ENCODE measurements around the gene GP5. TPM values are rescaled to one million over a fixed set of nuclear protein-coding genes. Genes with fewer than 3 reads are reported as not detected.

The GP5 gene
- total RNA-seq, 2 donors from 2014 or later, result not detected

- DNase-seq (ENCODE audit: low spot score), result no peak
- Histone ChIP-seq H3K9me3 (no peaks in the 10 kb centered on the region), H3K4me3 (no peak overlapping the region), H3K27me3 (replicated peaks; ENCODE audit: insufficient read depth) (no peaks in the 10 kb centered on the region), H3K4me1 (replicated peaks) (no peaks in the 10 kb centered on the region), H3K27ac (no peak overlapping the region), H3K36me3 (no peaks in the 10 kb centered on the region)
- intact Hi-C loops (cut with DNase I), result no loop called here
- no peak for TF ChIP-seq POLR2AphosphoS5 (IDR thresholded peaks at IDR 0.05)
- TF ChIP-seq POLR2A (IDR thresholded peaks at IDR 0.05), result no peak
- TF ChIP-seq CTCF (IDR thresholded peaks at IDR 0.05), result no peak
- 78% methylated on average over 12 of the region's 12 CpGs for WGBS
Measured at GRCh38 chr3:194384569-194385001, 14.5 kb downstream of the GP5 start.

- TF ChIP-seq POLR2AphosphoS5 (IDR thresholded peaks at IDR 0.05) (no peak), CTCF (IDR thresholded peaks at IDR 0.05) (no peak), POLR2A (IDR thresholded peaks at IDR 0.05) (no peak)
- Histone ChIP-seq H3K36me3 (no peaks in the 10 kb centered on the region), H3K4me1 (replicated peaks) (no peaks in the 10 kb centered on the region), H3K27ac (no peak overlapping the region), H3K4me3 (no peak overlapping the region), H3K9me3 (no peaks in the 10 kb centered on the region), H3K27me3 (replicated peaks; ENCODE audit: insufficient read depth) (no peaks in the 10 kb centered on the region)
- intact Hi-C loops (cut with DNase I), result no loop called here
- WGBS, result 71% methylated on average over 6 of the region's 6 CpGs
- no peak for DNase-seq (ENCODE audit: low spot score)
Measured at GRCh38 chr3:194384156-194384555, 14.9 kb downstream of the GP5 start.

GRCh38 chr3:194383276-194383940 is 15.7 kb downstream of the GP5 start:
- Histone ChIP-seq H3K27ac (no peak overlapping the region), H3K9me3 (no peaks in the 10 kb centered on the region), H3K36me3 (no peaks in the 10 kb centered on the region), H3K27me3 (replicated peaks; ENCODE audit: insufficient read depth) (no peaks in the 10 kb centered on the region), H3K4me1 (replicated peaks) (no peaks in the 10 kb centered on the region), H3K4me3 (no peak overlapping the region)
- intact Hi-C loops (cut with DNase I), result no loop called here
- no peak for DNase-seq (ENCODE audit: low spot score)
- WGBS, result 88% methylated on average over 14 of the region's 14 CpGs
- TF ChIP-seq POLR2AphosphoS5 (IDR thresholded peaks at IDR 0.05), result no peak

- H3K27me3 ChIP-seq (replicated peaks; ENCODE audit: insufficient read depth), result no peaks in the 10 kb centered on the region
- 88% methylated on average over 9 of the region's 9 CpGs for WGBS
- no peaks in the 10 kb centered on the region for H3K36me3 ChIP-seq
- intact Hi-C loops (cut with DNase I), result no loop called here
- H3K4me1 ChIP-seq (replicated peaks), result no peaks in the 10 kb centered on the region
- TF ChIP-seq POLR2AphosphoS5 (IDR thresholded peaks at IDR 0.05) (no peak), CTCF (IDR thresholded peaks at IDR 0.05) (no peak), POLR2A (IDR thresholded peaks at IDR 0.05) (no peak)
- no peak overlapping the region for H3K4me3 ChIP-seq
- no peak overlapping the region for H3K27ac ChIP-seq
- no peak for DNase-seq (ENCODE audit: low spot score)
- H3K9me3 ChIP-seq, result no peaks in the 10 kb centered on the region
Measured at GRCh38 chr3:194382892-194383223, 16.2 kb downstream of the GP5 start.

GRCh38 chr3:194382196-194382891 is 16.7 kb downstream of the GP5 start:
- Histone ChIP-seq H3K27me3 (replicated peaks; ENCODE audit: insufficient read depth) (no peaks in the 10 kb centered on the region), H3K36me3 (no peaks in the 10 kb centered on the region), H3K27ac (no peak overlapping the region), H3K4me3 (no peak overlapping the region), H3K4me1 (replicated peaks) (no peaks in the 10 kb centered on the region), H3K9me3 (no peaks in the 10 kb centered on the region)
- 89% methylated on average over 20 of the region's 20 CpGs for WGBS
- no peak for TF ChIP-seq POLR2AphosphoS5 (IDR thresholded peaks at IDR 0.05)
- intact Hi-C loops (cut with DNase I), result no loop called here
- no peak for DNase-seq (ENCODE audit: low spot score)

- no peak for TF ChIP-seq CTCF (IDR thresholded peaks at IDR 0.05)
- TF ChIP-seq POLR2A (IDR thresholded peaks at IDR 0.05), result no peak
- no peak for TF ChIP-seq POLR2AphosphoS5 (IDR thresholded peaks at IDR 0.05)
- Histone ChIP-seq H3K36me3 (no peaks in the 10 kb centered on the region), H3K4me3 (no peak overlapping the region), H3K4me1 (replicated peaks) (no peaks in the 10 kb centered on the region), H3K27me3 (replicated peaks; ENCODE audit: insufficient read depth) (no peaks in the 10 kb centered on the region), H3K9me3 (no peaks in the 10 kb centered on the region), H3K27ac (no peak overlapping the region)
- no peak for DNase-seq (ENCODE audit: low spot score)
- intact Hi-C loops (cut with DNase I), result no loop called here
- WGBS, result 36% methylated on average over 17 of the region's 17 CpGs
Measured at GRCh38 chr3:194381460-194381875, 17.6 kb downstream of the GP5 start.

Measured in prostate gland (tissue), 2 donors.